Activated gamma-delta T cell (primary cell): Measurements from ENCODE around the gene GPATCH1.

Experiments used
- DNase-seq: peaks from one replicate; lab custom pipeline; 2025; lab: John Stamatoyannopoulos, UW

GPATCH1 gene

GRCh38 chr19:33063753-33064457, 17.1 kb upstream of the GPATCH1 start:
- DNase-seq: no peak

- DNase-seq: no peak
These were observed 16.6 kb upstream of the GPATCH1 start for GRCh38 chr19:33064458-33064791.

GRCh38 chr19:33064792-33065550, 16.0 kb upstream of the GPATCH1 start, which contains the start of gene RHPN2:
Gene RHPN2 (minus strand): TSS chr19:33064888. CDS start chr19:33064852, 36 bp downstream.
- DNase-seq: no peak

GRCh38 chr19:33066543-33066942, 14.4 kb upstream of the GPATCH1 start:
- DNase-seq: no peak

GRCh38 chr19:33067121-33067520, 13.9 kb upstream of the GPATCH1 start:
- DNase-seq: no peak

- DNase-seq: no peak
These were observed 9.1 kb upstream of the GPATCH1 start for GRCh38 chr19:33071887-33072286.

GRCh38 chr19:33075519-33075918, 5.5 kb upstream of the GPATCH1 start:
- no peak for DNase-seq

GRCh38 chr19:33085570-33086128, 4.7 kb downstream of the GPATCH1 start:
- DNase-seq: no peak

GRCh38 chr19:33086955-33087354, 6.0 kb downstream of the GPATCH1 start:
- DNase-seq: no peak

GRCh38 chr19:33089010-33089409, 8.0 kb downstream of the GPATCH1 start:
- no peak for DNase-seq

GRCh38 chr19:33090179-33090578, 9.2 kb downstream of the GPATCH1 start:
- DNase-seq: no peak

GRCh38 chr19:33093420-33094210, 12.6 kb downstream of the GPATCH1 start:
- no peak for DNase-seq

GRCh38 chr19:33094436-33095067, 13.6 kb downstream of the GPATCH1 start:
- DNase-seq: no peak

- no peak for DNase-seq
These were observed 15.0 kb downstream of the GPATCH1 start for GRCh38 chr19:33096005-33096404.

GRCh38 chr19:33098055-33098534, 17.1 kb downstream of the GPATCH1 start:
- DNase-seq: no peak

- no peak for DNase-seq
These were observed 20.1 kb downstream of the GPATCH1 start for GRCh38 chr19:33100894-33101644.

- no peak for DNase-seq
These were observed 21.9 kb downstream of the GPATCH1 start for GRCh38 chr19:33102893-33103292.

GRCh38 chr19:33108161-33108560, 27.2 kb downstream of the GPATCH1 start:
- DNase-seq: no peak

- no peak for DNase-seq
These were observed 29.3 kb downstream of the GPATCH1 start for GRCh38 chr19:33110137-33110910.

- DNase-seq: no peak
These were observed 30.6 kb downstream of the GPATCH1 start for GRCh38 chr19:33111587-33111986.
